ENCODE data around the gene IRF4. TPM values are rescaled to one million over a fixed set of nuclear protein-coding genes. Genes with fewer than 3 reads are reported as not detected.
A peak's percentile ranks its signal among the peaks of the same experiment; 100 is the strongest.

Gene IRF4
- total and polyA plus RNA-seq, 3 experiments from 2014 or later: 3.4 to 703 (median 700) TPM

GRCh38 chr6:447381-448165, 56.0 kb downstream of the IRF4 start:
- Mint-ChIP-seq H3K4me3 (peak overlapping the region; percentile 79 to 84 (median 81)), H3K36me3 (no peaks in the 10 kb centered on the region), H3K4me1 (peaks cover 37 to 48% (median 46%) of the 10 kb centered on the region in 3 donors), H3K9me3 (no peaks in the 10 kb centered on the region), H3K27me3 (peaks cover 0 to 2% of the 10 kb centered on the region in 2 donors), H3K27ac (peak overlapping the region in 6 of 8 donors; percentile 74 to 90 (median 84))
- Histone ChIP-seq H3K36me3 (ENCODE audit: insufficient read depth, low read length) (no peaks in the 10 kb centered on the region), H3K4me3 (ENCODE audit: low read length) (peak overlapping the region; percentile 45), H3K9me3 (ENCODE audit: low read length) (no peaks in the 10 kb centered on the region), H3K27ac (ENCODE audit: low read depth, low read length) (peak overlapping the region; percentile 51), H3K4me1 (ENCODE audit: insufficient read depth, low read length) (peaks cover 48% of the 10 kb centered on the region), H3K27me3 (ENCODE audit: insufficient read depth, low read length, poor library complexity, severe bottlenecking) (no peaks in the 10 kb centered on the region)
- ChIA-PET CTCF (interaction anchor here (1.1 to 3.0 kb wide), 3 partner anchors 53 to 55 kb away, joined by 3 to 8 read pairs (median 5); partner anchors contain the start of gene IRF4), POLR2A (interaction anchor here (1.5 kb wide), 1 partner anchor 57 kb away, joined by 4 read pairs; the partner anchor contains the start of gene IRF4)
- no peak for DNase-seq

- Histone ChIP-seq H3K4me1 (ENCODE audit: insufficient read depth, low read length) (peaks cover 48% of the 10 kb centered on the region), H3K9me3 (ENCODE audit: low read length) (no peaks in the 10 kb centered on the region), H3K27ac (ENCODE audit: low read depth, low read length) (no peak overlapping the region), H3K4me3 (ENCODE audit: low read length) (peak overlapping the region; percentile 45), H3K27me3 (ENCODE audit: insufficient read depth, low read length, poor library complexity, severe bottlenecking) (no peaks in the 10 kb centered on the region), H3K36me3 (ENCODE audit: insufficient read depth, low read length) (no peaks in the 10 kb centered on the region)
- peaks cover 37 to 48% (median 46%) of the 10 kb centered on the region in 3 donors for H3K4me1 Mint-ChIP-seq
- no peaks in the 10 kb centered on the region for H3K27me3 Mint-ChIP-seq
- H3K27ac Mint-ChIP-seq: peak overlapping the region in 6 of 8 donors; percentile 74 to 90 (median 82)
- no peaks in the 10 kb centered on the region for H3K36me3 Mint-ChIP-seq
- peak overlapping the region; percentile 79 to 84 (median 81) for H3K4me3 Mint-ChIP-seq
- CTCF ChIA-PET: no interaction called here
- POLR2A ChIA-PET: no interaction called here
- no peaks in the 10 kb centered on the region for H3K9me3 Mint-ChIP-seq
- DNase-seq: no peak
Observed at GRCh38 chr6:448296-449056, 56.9 kb downstream of the IRF4 start.

- DNase-seq: no peak
- Mint-ChIP-seq H3K4me3 (peak overlapping the region in 1 of 7 donors; percentile 79), H3K27ac (peak overlapping the region in 1 of 8 donors; percentile 29)
Observed at GRCh38 chr6:449057-449430, 57.5 kb downstream of the IRF4 start.

GRCh38 chr6:449486-450419, 58.2 kb downstream of the IRF4 start:
- H3K36me3 Mint-ChIP-seq: peaks cover 0 to 1% (median 0%) of the 10 kb centered on the region in 3 donors
- H3K27ac ChIP-seq (ENCODE audit: low read depth, low read length): no peak overlapping the region
- peak overlapping the region in 1 of 7 donors; percentile 4 for H3K4me3 Mint-ChIP-seq
- peak overlapping the region in 2 of 8 donors; percentile 29 to 92 for H3K27ac Mint-ChIP-seq
- no peak for DNase-seq
- no peaks in the 10 kb centered on the region for H3K9me3 Mint-ChIP-seq
- peaks cover 36 to 41% (median 40%) of the 10 kb centered on the region in 3 donors for H3K4me1 Mint-ChIP-seq
- H3K9me3 ChIP-seq (ENCODE audit: low read length): no peaks in the 10 kb centered on the region
- no peaks in the 10 kb centered on the region for H3K36me3 ChIP-seq (ENCODE audit: insufficient read depth, low read length)
- H3K4me1 ChIP-seq (ENCODE audit: insufficient read depth, low read length): peaks cover 37% of the 10 kb centered on the region
- H3K27me3 ChIP-seq (ENCODE audit: insufficient read depth, low read length, poor library complexity, severe bottlenecking): no peaks in the 10 kb centered on the region
- POLR2A ChIA-PET: interaction anchor here (0.6 kb wide), 1 partner anchor 947 kb away, joined by 4 read pairs; no protein-coding TSS in a partner anchor
- no peak overlapping the region for H3K4me3 ChIP-seq (ENCODE audit: low read length)
- CTCF ChIA-PET: interaction anchor here (1.5 kb wide), 1 partner anchor 67 kb away, joined by 3 read pairs; no protein-coding TSS in a partner anchor
- no peaks in the 10 kb centered on the region for H3K27me3 Mint-ChIP-seq

More at GRCh38 chr6:449057-449430, 57.5 kb downstream of the IRF4 start:
- Histone ChIP-seq H3K4me1 (ENCODE audit: insufficient read depth, low read length) (peaks cover 44% of the 10 kb centered on the region), H3K9me3 (ENCODE audit: low read length) (no peaks in the 10 kb centered on the region), H3K27me3 (ENCODE audit: insufficient read depth, low read length, poor library complexity, severe bottlenecking) (no peaks in the 10 kb centered on the region), H3K27ac (ENCODE audit: low read depth, low read length) (no peak overlapping the region), H3K36me3 (ENCODE audit: insufficient read depth, low read length) (no peaks in the 10 kb centered on the region), H3K4me3 (ENCODE audit: low read length) (no peak overlapping the region)
- H3K27me3 Mint-ChIP-seq: no peaks in the 10 kb centered on the region
- H3K4me1 Mint-ChIP-seq: peaks cover 37 to 47% (median 46%) of the 10 kb centered on the region in 3 donors
- no peaks in the 10 kb centered on the region for H3K9me3 Mint-ChIP-seq
- POLR2A ChIA-PET: no interaction called here
- H3K36me3 Mint-ChIP-seq: no peaks in the 10 kb centered on the region
- CTCF ChIA-PET: no interaction called here

- CTCF ChIA-PET: interaction anchor here (1.1 to 1.5 kb wide), 2 partner anchors 66 to 113 kb away, joined by 3 read pairs; no protein-coding TSS in a partner anchor
- POLR2A ChIA-PET: no interaction called here
- H3K27ac ChIP-seq (ENCODE audit: low read depth, low read length): no peak overlapping the region
- H3K36me3 ChIP-seq (ENCODE audit: insufficient read depth, low read length): no peaks in the 10 kb centered on the region
- H3K4me1 ChIP-seq (ENCODE audit: insufficient read depth, low read length): peaks cover 22% of the 10 kb centered on the region
- no peaks in the 10 kb centered on the region for H3K27me3 ChIP-seq (ENCODE audit: insufficient read depth, low read length, poor library complexity, severe bottlenecking)
- Mint-ChIP-seq H3K9me3 (no peaks in the 10 kb centered on the region), H3K4me3 (no peak overlapping the region), H3K4me1 (peaks cover 25 to 31% (median 30%) of the 10 kb centered on the region in 3 donors), H3K27me3 (peaks cover 0 to 3% of the 10 kb centered on the region in 2 donors), H3K36me3 (peaks cover 0 to 1% (median 0%) of the 10 kb centered on the region in 3 donors), H3K27ac (peak overlapping the region in 1 of 8 donors; percentile 74)
- H3K4me3 ChIP-seq (ENCODE audit: low read length): no peak overlapping the region
- H3K9me3 ChIP-seq (ENCODE audit: low read length): no peaks in the 10 kb centered on the region
- DNase-seq: no peak
Observed at GRCh38 chr6:451336-451735, 59.8 kb downstream of the IRF4 start.

GRCh38 chr6:451847-452246, 60.3 kb downstream of the IRF4 start:
- no peaks in the 10 kb centered on the region for H3K9me3 ChIP-seq (ENCODE audit: low read length)
- no peaks in the 10 kb centered on the region for H3K36me3 ChIP-seq (ENCODE audit: insufficient read depth, low read length)
- peaks cover 0 to 3% of the 10 kb centered on the region in 2 donors for H3K27me3 Mint-ChIP-seq
- H3K9me3 Mint-ChIP-seq: no peaks in the 10 kb centered on the region
- H3K27me3 ChIP-seq (ENCODE audit: insufficient read depth, low read length, poor library complexity, severe bottlenecking): no peaks in the 10 kb centered on the region
- POLR2A ChIA-PET: no interaction called here
- DNase-seq: no peak
- H3K4me1 Mint-ChIP-seq: peaks cover 20 to 26% (median 25%) of the 10 kb centered on the region in 3 donors
- peaks cover 16% of the 10 kb centered on the region for H3K4me1 ChIP-seq (ENCODE audit: insufficient read depth, low read length)
- CTCF ChIA-PET: no interaction called here
- H3K36me3 Mint-ChIP-seq: peaks cover 0 to 1% (median 0%) of the 10 kb centered on the region in 3 donors
- H3K27ac ChIP-seq (ENCODE audit: low read depth, low read length): no peak overlapping the region
- no peak overlapping the region for H3K4me3 Mint-ChIP-seq
- no peak overlapping the region for H3K27ac Mint-ChIP-seq
- no peak overlapping the region for H3K4me3 ChIP-seq (ENCODE audit: low read length)

GRCh38 chr6:452301-453067, 60.9 kb downstream of the IRF4 start:
- peaks cover 10% of the 10 kb centered on the region for H3K4me1 ChIP-seq (ENCODE audit: insufficient read depth, low read length)
- Mint-ChIP-seq H3K4me1 (peaks cover 16 to 19% (median 18%) of the 10 kb centered on the region in 3 donors), H3K36me3 (peaks cover 0 to 1% (median 0%) of the 10 kb centered on the region in 3 donors), H3K27me3 (peaks cover 0 to 6% of the 10 kb centered on the region in 2 donors), H3K4me3 (no peak overlapping the region), H3K27ac (no peak overlapping the region), H3K9me3 (no peaks in the 10 kb centered on the region)
- no peaks in the 10 kb centered on the region for H3K36me3 ChIP-seq (ENCODE audit: insufficient read depth, low read length)
- CTCF ChIA-PET: interaction anchor here (0.8 to 1.0 kb wide), 2 partner anchors 16 to 27 kb away, joined by 3 read pairs; no protein-coding TSS in a partner anchor
- H3K27ac ChIP-seq (ENCODE audit: low read depth, low read length): no peak overlapping the region
- POLR2A ChIA-PET: no interaction called here
- H3K4me3 ChIP-seq (ENCODE audit: low read length): no peak overlapping the region
- no peaks in the 10 kb centered on the region for H3K9me3 ChIP-seq (ENCODE audit: low read length)
- DNase-seq: no peak
- H3K27me3 ChIP-seq (ENCODE audit: insufficient read depth, low read length, poor library complexity, severe bottlenecking): no peaks in the 10 kb centered on the region

Measured in CD8-positive, alpha-beta memory T cell (primary cell).